ENCODE results near the gene DYRK1B. TPM values are rescaled to one million over a fixed set of nuclear protein-coding genes. Genes with fewer than 3 reads are reported as not detected.

The DYRK1B gene
- polyA plus RNA-seq, 1 donor: 27.6 TPM

- peak; percentile 54 to 72 for DNase-seq
- WGBS (ENCODE audit: insufficient coverage, low lambda C conversion rate): no CpG with 5 or more reads among the region's 17 CpGs
- no peaks in the 10 kb centered on the region for H3K4me1 ChIP-seq (ENCODE audit: control insufficient read depth, insufficient read depth, low read length)
- H3K36me3 ChIP-seq (ENCODE audit: control insufficient read depth, insufficient read depth, low read length): no peaks in the 10 kb centered on the region
- peaks cover 6% of the 10 kb centered on the region for H3K27me3 ChIP-seq (ENCODE audit: control insufficient read depth, insufficient read depth, low read length)
- no peak overlapping the region for H3K4me3 ChIP-seq (ENCODE audit: low read length)
- no peak overlapping the region for H3K27ac ChIP-seq (ENCODE audit: low read length)
- H3K9me3 ChIP-seq (ENCODE audit: control insufficient read depth, low read depth, low read length): no peaks in the 10 kb centered on the region
Measured at GRCh38 chr19:39792999-39793546, 40.9 kb downstream of the DYRK1B start.

- Histone ChIP-seq H3K4me3 (ENCODE audit: low read length) (no peak overlapping the region), H3K36me3 (ENCODE audit: control insufficient read depth, insufficient read depth, low read length) (no peaks in the 10 kb centered on the region), H3K4me1 (ENCODE audit: control insufficient read depth, insufficient read depth, low read length) (no peaks in the 10 kb centered on the region), H3K27ac (ENCODE audit: low read length) (no peak overlapping the region), H3K9me3 (ENCODE audit: control insufficient read depth, low read depth, low read length) (peaks cover 4% of the 10 kb centered on the region), H3K27me3 (ENCODE audit: control insufficient read depth, insufficient read depth, low read length) (no peaks in the 10 kb centered on the region)
- no peak for DNase-seq
Measured at GRCh38 chr19:39788244-39788643, 45.7 kb downstream of the DYRK1B start.

GRCh38 chr19:39780894-39781293 lies 53.1 kb downstream of the DYRK1B start:
- Histone ChIP-seq H3K36me3 (ENCODE audit: control insufficient read depth, insufficient read depth, low read length) (no peaks in the 10 kb centered on the region), H3K4me1 (ENCODE audit: control insufficient read depth, insufficient read depth, low read length) (no peaks in the 10 kb centered on the region), H3K27ac (ENCODE audit: low read length) (no peak overlapping the region), H3K27me3 (ENCODE audit: control insufficient read depth, insufficient read depth, low read length) (peaks cover 4% of the 10 kb centered on the region), H3K4me3 (ENCODE audit: low read length) (no peak overlapping the region), H3K9me3 (ENCODE audit: control insufficient read depth, low read depth, low read length) (no peaks in the 10 kb centered on the region)
- DNase-seq: no peak
- no CpG with 5 or more reads among the region's 3 CpGs for WGBS (ENCODE audit: insufficient coverage, low lambda C conversion rate)

GRCh38 chr19:39778763-39779162 lies 55.2 kb downstream of the DYRK1B start, which contains the start of gene LEUTX:
Gene LEUTX, plus strand, starts transcription at chr19:39778854. Its CDS starts 67 bp downstream, at chr19:39778921.
- no peak for DNase-seq
- H3K27me3 ChIP-seq (ENCODE audit: control insufficient read depth, insufficient read depth, low read length): peaks cover 4% of the 10 kb centered on the region
- no peaks in the 10 kb centered on the region for H3K9me3 ChIP-seq (ENCODE audit: control insufficient read depth, low read depth, low read length)
- no peak within 1 kb of the TSS for H3K4me3 ChIP-seq (ENCODE audit: low read length)
- H3K36me3 ChIP-seq (ENCODE audit: control insufficient read depth, insufficient read depth, low read length): no peaks in the 10 kb centered on the region
- WGBS (ENCODE audit: insufficient coverage, low lambda C conversion rate): no CpG with 5 or more reads among the region's 4 CpGs
- H3K27ac ChIP-seq (ENCODE audit: low read length): no peak within 1 kb of the TSS
- no peaks in the 10 kb centered on the region for H3K4me1 ChIP-seq (ENCODE audit: control insufficient read depth, insufficient read depth, low read length)

Other genes with a start within 250 kb of the DYRK1B start
- gene LGALS13, start 231.6 kb downstream of the DYRK1B start, polyA plus RNA-seq: not detected
- gene LGALS16, start 178.2 kb downstream of the DYRK1B start, polyA plus RNA-seq: not detected
- not detected for gene LGALS14, start 129.7 kb downstream of the DYRK1B start, polyA plus RNA-seq
- gene CLC, start 96.1 kb downstream of the DYRK1B start, polyA plus RNA-seq: 0.85 TPM
- gene LEUTX, start 55.3 kb downstream of the DYRK1B start, polyA plus RNA-seq: not detected
- 226 TPM for gene FBL, start 12.2 kb upstream of the DYRK1B start, polyA plus RNA-seq
- 609 TPM for gene FCGBP, start 100.5 kb upstream of the DYRK1B start, polyA plus RNA-seq
- 73.7 TPM for gene PSMC4, start 137.0 kb upstream of the DYRK1B start, polyA plus RNA-seq
- 3.9 TPM for gene ZNF546, start 162.9 kb upstream of the DYRK1B start, polyA plus RNA-seq
- 21.8 TPM for gene ZNF780B, start 222.1 kb upstream of the DYRK1B start, polyA plus RNA-seq

Measured in large intestine (tissue), 3 donors.